GM18873 (cell line): ENCODE results near the gene USP7.

Experiments
- ATAC-seq: cut with Tn5 transposase; IDR thresholded peaks from one replicate; pipeline ENCODE4 v1.9.1; 2021; ENCODE audit warnings: mild to moderate bottlenecking, moderate library complexity, moderate number of reproducible peaks; ENCODE audit not compliant: unreplicated experiment, low FRiP score

USP7 gene

DNA sequence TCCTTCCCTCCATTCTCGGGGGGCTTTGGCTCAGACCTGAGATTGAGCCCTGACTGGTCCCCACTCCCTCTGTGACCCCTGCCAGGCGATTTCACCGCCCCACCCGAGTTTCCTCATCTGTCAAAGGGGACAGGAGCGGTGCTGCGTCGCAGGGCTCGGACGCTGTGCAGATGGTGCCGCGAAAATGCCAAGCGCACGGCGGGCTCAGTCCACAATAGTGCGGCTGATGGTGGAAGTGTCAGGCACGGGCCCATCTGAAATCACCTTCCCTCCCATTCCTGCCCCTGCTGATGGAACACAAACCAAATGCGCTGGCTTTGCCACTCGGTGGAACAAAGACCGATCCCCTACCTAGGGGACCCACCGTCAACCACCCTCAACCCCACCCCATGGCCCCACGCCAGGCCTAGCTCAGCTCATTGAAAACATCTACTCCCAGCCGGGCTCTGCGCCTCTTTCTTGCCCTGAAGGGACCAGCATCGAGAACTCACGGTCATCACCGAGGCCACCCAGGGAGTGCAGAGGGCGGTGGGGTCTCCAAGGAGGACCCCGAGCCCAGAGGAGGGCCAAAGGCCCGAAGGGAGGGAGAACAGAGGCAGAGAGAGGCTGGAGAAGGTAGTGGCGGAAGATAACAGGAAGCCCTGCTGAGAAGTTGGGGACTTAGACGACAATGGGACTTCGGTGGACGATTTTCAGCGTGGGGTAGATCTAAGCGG is 96.3 kb downstream of the USP7 start:
- no peak for ATAC-seq

DNA sequence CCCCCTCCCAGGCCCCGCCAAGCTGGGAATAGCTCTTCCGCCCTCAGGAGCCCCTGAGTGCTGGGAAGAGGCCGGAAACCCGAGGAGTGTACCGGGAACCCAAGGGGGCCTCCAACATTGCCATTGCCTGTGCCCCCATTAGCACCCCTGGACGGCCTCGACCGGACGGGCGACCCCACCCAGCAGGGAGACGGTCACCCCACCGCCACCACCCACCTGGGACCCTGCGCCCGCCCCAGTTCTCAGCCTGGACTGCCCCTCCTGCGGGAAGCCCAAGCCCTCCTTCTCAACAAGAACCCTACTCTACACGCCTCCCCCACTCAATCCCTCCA is 96.9 kb downstream of the USP7 start:
- no peak for ATAC-seq

DNA sequence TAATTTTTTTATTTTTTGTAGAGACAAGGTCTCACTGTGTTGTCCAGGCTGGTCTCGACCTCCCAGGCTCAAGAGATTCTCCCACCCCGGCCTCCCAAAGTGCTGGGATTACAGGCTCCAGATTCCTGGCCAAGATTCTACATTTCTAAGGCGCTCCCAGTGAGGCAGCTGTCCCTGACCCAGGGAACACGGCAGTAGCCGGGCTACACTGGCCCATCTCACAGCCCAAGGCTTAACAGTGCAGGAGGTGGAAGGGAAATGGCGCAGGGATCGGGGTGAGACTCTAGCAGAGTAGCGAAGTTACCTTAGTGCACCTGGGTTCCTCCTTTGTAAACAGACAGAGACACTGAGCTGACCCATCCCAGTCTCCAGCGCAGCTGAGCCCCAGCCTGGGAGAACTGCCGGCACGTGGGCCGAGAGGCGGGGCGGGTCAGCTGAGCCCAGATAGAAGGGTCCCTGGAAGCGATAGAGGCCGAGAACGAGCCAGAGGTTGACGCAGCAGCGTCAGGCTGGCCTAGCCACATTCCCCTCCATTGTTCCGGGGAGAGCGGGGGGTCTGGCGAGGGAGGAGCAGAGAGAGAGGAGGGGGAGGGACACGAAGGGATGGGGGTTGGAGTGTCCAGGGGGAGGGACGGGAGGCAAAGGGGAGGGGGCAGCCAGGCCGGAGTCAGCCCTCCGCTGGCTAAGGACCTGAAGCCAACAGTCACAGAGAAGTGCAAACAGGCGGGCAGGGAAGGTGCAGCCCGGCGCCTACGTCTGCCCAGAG is 97.4 kb downstream of the USP7 start:
- no peak for ATAC-seq

DNA sequence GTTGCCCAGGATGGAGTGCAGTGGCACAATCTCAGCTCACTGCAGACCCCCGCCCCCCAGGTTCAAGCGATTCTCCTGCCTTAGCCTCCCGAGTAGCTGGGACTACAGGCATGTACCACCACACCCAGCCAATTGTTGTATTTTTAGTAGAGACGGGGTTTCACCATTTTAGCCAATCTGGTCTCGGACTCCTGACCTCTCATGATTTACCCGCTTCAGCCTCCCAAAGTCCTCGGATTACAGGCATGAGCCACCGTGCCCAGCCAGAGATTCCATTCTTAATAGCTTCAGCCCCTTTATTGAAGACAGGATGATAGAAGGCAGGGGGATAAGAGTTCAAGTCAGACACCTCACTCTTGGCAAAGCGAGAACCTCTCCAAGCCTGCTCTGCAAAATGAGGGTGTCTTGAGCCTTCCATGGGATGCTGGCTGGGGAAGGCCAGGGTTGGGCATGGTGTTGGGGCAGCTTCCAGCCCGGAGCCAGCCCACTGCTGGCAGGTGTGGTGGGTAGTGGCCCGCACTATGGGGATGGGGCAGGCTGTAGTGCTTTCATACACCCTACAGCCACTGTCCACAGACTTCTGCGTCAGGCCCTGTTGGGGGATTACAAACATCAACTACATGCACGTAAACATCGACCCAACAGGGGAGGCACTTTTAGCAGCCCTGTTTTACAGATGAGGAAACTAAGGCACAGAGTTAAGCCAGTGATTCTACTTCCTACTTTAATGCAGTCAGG is 98.4 kb downstream of the USP7 start:
- no peak for ATAC-seq

DNA sequence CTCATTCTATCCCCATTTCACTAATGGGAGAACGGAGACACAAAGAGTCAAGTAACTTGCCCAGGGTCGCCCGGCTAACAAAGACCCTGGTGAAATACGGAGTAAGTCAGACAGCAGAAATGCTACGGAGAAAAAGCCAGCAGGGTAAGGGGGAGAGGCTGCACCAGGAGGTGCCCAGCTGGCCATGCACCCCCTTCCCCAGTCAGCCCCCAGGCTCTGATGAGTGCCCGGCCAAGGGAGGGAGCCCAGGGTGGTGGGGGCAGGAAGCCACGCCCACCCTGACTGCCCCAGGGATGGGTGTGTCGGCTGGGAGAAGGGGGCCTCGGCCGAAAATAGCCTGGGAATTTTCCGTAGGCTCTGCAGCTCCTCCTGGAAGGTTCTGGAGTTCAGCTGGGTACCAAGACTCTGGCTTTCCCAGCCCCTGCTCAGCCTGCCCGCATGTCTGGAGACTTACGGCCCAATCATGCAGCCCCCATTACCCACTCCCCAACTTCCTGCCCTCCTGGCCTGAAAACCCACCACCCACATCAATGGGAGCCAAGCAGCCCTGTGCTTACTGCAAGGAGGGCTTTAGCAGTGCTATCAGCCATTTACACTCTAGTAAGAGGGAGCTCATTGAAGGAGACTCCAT is 99.1 kb downstream of the USP7 start:
- no peak for ATAC-seq

DNA sequence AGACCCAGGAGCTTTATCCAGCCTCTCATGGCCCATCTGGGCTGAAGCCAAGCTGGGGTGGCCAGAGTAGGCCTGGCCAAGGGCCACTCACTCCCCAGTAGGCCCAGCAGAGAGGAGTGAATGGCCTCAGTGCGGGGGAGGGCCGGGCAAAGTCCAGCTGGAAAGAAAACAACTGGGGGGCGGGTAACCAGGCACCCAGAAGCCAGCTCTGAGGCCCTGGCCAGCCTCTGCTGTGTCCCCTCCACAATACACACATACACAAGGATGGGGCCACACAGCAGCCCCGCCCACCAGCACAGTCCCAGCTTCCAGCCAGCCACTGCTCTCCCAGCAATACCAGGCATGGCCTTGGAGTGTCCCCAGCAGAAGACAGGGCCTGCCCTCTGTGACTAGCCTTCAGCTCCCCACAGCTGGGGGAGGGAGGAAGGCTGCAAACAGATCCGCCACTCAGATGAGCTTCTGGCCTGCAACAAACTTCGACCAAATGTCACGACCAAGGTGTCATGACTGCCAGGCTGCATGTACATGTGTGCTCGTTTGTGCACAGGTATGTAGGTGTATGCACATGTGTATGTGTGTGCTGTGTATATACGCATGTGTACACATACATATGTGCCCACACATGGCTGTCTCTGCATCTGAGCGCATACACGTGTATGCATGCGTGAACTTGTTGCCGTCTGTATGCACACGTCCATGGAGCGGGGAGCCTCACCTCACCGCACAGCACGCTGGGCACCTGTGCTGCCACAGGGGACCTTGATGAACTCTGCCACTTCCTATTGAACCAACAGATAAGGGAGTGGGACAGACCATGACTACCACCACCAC is 99.9 kb downstream of the USP7 start:
- ATAC-seq: no peak

DNA sequence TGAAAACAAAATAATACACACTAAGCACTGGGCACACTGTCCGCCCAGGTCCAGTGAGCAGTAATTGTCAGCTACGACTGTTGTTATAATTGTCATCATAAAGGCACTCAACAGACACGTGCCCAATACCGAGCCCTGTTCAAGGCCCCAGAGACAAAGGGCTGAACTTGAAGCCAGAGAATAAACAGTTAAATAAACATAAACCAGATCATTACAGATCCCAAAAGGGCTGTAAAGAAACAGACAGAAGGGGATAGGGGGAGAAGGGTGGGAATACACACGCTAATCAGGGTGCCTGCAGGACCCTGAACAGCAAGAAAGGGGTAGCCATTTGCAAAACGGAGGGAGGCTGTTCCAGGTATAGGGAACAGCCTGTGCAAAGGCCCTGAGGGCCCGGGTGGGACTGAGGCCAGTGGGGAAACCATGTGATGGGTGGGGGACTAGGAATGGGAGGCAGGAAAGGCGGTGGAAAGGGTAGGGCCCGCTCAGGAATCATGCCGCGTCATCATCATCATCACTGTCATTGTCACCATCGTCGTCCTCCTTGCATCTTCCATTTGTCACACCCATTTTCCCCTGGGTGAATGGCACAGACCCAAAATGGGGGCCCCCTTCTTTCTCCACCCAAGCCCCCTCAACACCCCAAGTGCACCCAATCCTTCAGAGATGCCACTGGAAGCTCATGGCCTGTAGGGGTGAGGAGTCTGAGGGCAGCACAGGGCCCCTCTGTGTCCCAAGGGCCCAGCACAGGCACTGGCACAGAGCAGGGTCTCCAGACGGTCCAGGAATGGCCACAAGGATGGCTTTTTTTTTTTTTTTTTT is 101.2 kb downstream of the USP7 start:
- ATAC-seq: no peak

DNA sequence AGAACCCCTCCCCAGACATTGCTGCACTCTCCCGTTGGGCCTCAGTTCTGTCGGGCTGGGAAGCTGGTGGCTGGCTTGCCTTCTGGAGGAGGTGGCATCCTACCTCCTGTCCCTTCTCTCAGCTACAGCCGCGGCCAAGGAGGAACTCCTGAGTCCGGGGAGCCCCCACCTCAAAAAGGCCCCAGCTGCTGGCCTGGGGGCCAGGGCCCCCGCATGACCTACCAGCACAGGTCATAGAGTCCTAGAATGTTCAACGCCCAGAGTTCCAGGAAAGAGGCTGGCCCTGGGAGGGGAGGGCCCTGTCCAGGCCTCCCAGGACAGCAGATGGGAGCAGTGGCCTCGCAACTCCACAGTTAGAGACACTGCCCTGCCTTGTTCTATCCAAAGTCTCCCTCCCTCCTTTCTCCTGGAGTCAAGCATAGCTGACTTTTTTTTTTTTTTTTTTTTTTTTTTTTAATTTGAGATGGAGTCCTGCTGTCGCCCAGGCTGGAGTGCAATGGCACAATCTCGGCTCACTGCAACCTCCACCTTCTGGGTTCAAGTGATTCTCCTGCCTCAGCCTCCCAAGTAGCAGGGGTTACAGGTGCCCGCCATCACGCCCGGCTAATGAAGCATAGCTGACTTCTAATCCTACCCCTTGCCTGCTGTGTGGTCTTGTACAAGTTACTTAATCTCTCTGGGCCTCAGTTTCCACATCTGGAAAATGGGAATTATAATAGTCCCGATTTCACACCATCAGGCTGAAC is 102.0 kb downstream of the USP7 start:
- ATAC-seq: no peak

DNA sequence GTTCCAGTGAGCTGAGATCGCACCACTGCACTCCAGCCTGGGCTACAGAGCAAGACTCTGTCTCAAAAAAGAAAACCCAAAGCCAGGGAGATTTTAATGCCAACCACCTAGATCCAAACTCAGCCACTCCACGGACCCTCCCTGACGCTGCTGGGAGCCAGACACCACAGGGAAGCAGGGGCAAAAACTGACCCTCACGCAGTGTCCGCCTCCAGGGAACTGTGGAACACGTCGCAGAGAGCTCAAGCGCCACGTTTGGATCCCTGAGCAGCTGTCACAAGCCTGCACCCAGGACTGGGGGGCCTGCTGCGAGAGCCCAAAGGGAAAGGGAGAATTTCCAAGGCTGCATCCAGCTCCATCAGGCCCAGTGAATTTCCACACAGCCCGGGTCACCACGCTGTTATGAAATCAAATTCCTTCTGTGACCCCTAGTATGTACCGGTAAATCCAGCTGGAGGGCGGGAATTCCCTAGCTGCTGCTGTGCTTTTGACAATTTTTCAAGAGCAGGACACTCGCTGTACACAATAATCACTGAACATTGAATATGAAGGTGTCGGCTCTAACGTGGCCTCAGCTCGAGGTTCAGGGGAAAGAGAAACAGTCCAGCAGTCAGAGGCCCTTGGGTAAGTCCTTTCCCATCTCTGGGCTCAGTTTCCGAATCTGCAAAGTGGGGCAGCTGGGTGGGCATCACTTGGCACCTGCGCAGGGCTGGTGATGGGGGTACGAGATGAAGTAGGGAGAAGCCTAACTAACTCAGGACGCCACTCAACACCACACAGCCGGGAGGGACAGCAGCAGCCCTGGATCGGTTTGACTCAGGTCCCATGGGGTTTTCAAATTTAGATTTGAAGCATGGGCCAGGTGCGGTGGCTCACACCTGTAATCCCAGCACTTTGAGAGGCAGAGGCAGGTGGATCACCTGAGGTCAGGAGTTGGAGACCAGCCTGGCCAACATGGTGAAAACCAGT is 103.5 kb downstream of the USP7 start:
- ATAC-seq: no peak

DNA sequence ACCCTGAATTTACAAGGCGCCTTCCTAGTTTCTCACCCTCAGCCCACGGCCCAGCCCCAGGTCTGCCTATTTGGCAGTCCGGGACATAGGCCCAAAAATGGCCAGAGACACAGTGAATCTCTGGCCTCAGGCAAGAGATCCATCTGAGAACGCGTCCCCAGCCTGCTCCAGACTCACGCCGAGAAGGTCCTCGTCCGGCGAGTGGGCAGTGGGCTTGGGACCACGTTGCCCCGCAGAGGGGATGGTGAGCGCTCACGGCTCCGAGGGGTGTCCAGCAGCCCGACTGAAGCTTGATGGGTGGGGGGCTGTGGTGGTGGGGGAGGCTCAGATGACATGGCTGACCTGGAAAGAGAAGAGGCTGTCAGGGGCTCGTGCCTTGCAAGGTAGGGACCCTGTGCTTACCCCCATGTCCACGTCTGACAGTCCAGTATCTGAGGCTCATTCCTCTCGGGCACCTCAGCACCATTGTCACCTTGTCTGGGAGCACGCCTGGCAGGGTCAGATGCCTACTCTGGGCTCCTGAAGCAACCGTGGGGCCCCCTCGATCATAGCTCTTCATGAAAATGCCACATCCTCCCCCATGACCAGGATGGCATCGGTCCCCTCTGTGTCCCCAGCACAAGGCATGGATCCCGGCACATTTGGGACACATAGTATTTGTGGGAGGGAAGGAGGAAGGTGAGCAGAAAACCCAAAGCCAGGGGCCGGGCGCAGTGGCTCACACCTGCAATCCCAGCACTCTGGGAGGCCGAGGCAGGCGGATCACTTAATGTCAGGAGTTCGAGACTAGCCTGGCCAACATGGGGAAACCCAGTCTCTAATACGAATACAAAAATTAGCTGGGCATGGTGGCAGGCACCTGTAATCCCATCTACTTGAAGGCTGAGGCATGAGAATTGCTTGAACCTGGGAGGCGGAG is 104.5 kb downstream of the USP7 start:
- no peak for ATAC-seq

DNA sequence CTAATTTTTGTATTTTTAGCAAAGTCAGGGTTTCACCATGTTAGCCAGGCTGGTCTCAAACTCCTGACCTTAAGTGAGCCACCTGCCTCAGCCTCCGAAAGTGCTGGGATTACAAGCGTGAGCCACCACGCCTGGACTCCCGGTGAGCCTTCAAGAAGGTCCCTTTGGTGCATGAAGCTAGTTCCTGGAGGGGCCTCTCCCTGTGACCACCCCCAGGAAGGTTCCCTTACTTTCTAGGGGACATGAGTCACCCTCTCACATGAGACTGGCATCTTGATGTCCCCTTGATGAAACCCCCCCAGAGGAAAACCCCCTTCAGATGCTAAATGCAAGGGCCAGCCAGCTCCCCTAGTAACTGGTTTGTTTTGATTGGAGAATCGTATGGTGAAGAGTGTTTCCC is 107.7 kb downstream of the USP7 start:
- no peak for ATAC-seq

DNA sequence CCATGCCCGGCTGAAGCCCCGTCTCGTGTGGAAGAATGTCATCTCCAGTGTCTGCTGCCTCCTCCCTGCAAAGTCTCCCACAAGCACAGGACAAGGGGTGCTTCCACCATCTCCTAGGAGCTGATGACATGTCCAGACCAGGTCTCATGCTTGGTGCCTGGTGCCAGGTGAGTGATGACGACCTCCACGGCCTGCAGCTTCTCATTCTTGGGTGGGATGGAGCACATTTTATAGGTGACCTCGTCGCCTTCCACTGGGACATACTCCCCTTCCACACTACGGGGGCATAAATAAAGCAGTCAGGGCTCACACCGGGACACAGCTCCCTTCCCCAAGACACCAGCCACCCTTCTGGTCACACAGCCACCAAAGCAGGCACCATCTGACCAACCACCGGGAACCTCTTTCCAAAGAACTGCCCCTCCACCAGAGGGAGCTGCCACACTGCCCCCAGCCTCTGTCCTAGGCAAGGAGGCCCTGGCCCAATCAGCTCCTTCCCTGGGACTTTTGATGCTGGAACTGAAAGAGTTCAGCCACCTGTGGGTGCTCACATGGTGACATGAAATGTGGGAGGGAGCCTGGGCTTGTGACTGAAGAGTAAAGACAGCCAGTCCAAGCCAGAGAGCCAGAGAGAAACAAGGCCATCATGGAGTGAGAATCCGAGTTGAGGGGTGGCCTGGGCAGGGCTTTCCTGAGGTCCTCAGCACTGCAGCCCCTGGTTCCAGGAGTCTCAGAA is 108.5 kb downstream of the USP7 start:
- no peak for ATAC-seq

DNA sequence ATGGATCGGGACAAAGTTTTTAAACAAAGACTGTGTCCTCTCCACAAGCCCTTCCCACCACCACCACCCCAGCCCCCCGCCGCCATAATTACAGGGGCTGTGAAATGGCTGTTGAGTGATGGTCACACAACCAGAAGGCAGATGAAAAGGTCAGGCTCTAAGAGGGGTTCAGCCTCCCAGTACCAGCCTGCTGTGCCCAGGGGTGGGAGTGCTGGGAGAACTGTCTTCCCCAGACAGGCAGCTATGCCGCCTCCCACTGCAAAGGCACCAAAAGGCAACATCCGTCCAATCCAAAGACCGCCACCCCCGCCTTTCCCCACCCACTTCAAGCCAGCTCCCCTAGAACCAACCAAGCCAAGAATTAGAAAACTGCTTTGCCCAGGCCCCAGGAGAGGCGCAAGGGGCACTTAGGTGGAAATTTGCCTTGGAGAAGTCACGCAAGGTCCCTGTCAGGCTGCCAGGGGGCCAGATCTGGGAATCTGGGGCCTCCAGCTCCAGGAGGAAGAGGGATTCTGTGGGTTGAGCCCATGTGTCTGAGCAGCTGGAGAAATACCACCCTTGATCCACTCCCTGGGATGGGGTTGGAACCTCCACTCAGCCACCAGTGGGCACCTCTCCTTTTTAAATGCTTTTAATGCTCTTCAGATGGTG is 109.3 kb downstream of the USP7 start:
- no peak for ATAC-seq

DNA sequence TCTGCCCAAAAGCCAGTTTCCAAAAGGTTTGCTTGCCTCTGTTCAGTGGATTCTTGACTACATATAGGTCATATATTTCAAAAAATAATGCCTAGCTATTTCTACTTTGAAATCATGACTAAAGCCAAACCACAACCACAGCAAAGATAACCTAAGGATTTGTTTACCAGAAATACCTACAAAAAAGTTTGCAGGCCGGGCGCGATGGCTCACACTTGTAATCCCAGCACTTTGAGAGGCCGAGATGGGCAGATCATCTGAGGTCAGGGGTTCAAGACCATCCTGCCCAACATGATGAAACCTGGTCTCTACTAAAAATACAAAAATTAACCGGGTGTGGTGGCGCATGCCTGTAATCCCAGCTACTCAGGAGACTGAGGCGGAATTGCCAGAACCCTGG is 110.1 kb downstream of the USP7 start:
- ATAC-seq: no peak

DNA sequence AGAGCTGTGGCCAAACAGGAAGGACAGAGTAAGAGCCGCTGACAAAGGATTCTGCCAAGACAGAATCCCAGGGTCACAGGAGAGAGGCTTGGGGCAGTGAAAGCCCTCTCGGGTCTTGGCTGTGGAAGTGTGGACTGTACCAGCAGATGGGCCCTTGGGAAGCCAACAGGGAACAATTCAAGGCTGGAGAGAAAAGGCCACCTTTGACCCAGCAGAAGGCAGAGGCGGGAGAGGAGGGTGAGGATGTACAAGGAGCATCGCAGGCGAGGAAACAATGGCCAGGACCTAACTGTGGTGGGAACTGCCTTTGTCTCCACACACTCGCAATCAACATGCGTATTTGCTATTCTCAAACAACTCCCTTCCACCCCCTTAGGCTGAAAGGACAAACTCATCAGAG is 110.6 kb downstream of the USP7 start:
- ATAC-seq: no peak
